Esophagus squamous epithelium (tissue), 5 donors: ENCODE measurements around the gene WNK2. TPM values are rescaled to one million over a fixed set of nuclear protein-coding genes. Genes with fewer than 3 reads are reported as not detected.

Experiments used
- DNase-seq: peaks from one replicate; lab custom pipeline; 2025; lab: John Stamatoyannopoulos, UW
- H3K27ac ChIP-seq, 4 donors: fragments of 200-600 bp; sonication (generic); one replicate each; pipeline ENCODE4 v1.5.1; 2016 to 2019; ENCODE audit warnings: mild to moderate bottlenecking in 1 of 4
- H3K27me3 ChIP-seq, 4 donors: fragments of 200-600 bp; sonication (generic); 1 replicate in 3 of 4; 2 replicates in 1 of 4; pipeline versions ENCODE4 v1.5.1 to v1.6.0; 2017 to 2021; ENCODE audit warnings: antibody characterized with exemption in 1 of 4
- H3K36me3 ChIP-seq, 3 donors: fragments of 200-600 bp; sonication (generic); one replicate each; pipeline ENCODE4 v1.5.1; 2016 to 2019
- H3K4me1 ChIP-seq, 3 donors: fragments of 200-600 bp; sonication (generic); one replicate each; pipeline ENCODE4 v1.5.1; 2017 to 2019
- H3K4me3 ChIP-seq, 4 donors: fragments of 200-600 bp; sonication (generic); 1 replicate in 3 of 4; 2 replicates in 1 of 4; pipeline ENCODE4 v1.5.1; 2016 to 2019; ENCODE audit warnings: mild to moderate bottlenecking in 2 of 4, moderate library complexity in 1 of 4
- H3K9me3 ChIP-seq, 3 donors: fragments of 200-600 bp; sonication (generic); one replicate each; pipeline ENCODE4 v1.5.1; 2016 to 2019
- POLR2A ChIP-seq, 4 donors: fragments of 450-650 bp; IDR thresholded peaks; one replicate each; pipeline ENCODE4 v1.6.1; 2017; ENCODE audit warnings: antibody characterized with exemption in 4 of 4, mild to moderate bottlenecking in 4 of 4, moderate library complexity in 3 of 4
- WGBS, 2 donors: methylation state at CpG; one replicate each; pipeline ENCODE4 v1.1.5; 2018; 5-methylcytosine and 5-hydroxymethylcytosine counted together
- intact Hi-C: fragments of 100-400 bp; cut with DNase I; formaldehyde crosslinking; loops from one replicate; pipeline ENCODE4 v1.15.0; 2022
- total RNA-seq, 4 donors: library from RNA; depleted of rRNA; stranded (reverse); fragments of >200 nt; gene quantifications; one replicate each; pipeline ENCODE4 v1.1.0, GENCODE V29; 2016
- TF ChIP-seq, protein P1 (sequence below), 6 experiments: fragments of 450-650 bp in 4 of 6; fragments of 200-600 bp in 2 of 6; sonication (generic) in 2 of 6; IDR thresholded peaks; one replicate each; pipeline ENCODE4 v1.5.1; 2016 to 2019; ENCODE audit warnings: antibody characterized with exemption in 6 of 6, mild to moderate bottlenecking in 4 of 6, moderate library complexity in 4 of 6
- donor health status: DM: yes; HTN: yes; CAD: no.

WNK2 gene
- total RNA-seq, 4 donors from 2014 or later: 0.40 to 8.8 (median 5.2) TPM

DNA sequence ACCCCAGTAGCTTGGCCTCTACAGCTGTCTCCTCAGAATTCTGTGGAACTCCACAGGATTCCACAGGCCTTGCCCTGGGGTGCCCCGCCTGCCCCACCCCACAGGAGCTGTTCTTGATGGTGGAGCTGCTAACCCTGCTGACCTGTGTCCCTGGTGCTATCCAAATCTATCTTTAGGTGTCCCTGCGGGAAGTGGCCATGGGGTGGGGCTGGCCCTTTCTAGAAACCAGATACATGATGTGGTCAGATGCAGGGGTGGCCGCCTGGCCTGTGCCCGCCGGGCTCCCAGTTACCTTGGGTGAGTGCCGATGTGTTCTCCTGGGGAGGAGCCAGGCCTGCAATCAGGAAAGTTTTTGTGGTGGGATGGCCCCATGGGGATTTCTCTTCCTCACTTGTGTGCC is 34.2 kb downstream of the WNK2 start:
- 100% methylated on average over 1 to 3 of the region's 6 CpGs for WGBS, 2 donors
- Histone ChIP-seq H3K4me1 (peaks cover 0 to 3% (median under 1%) of the 10 kb centered on the region in 3 donors), H3K9me3 (no peaks in the 10 kb centered on the region), H3K36me3 (no peaks in the 10 kb centered on the region), H3K27me3 (no peaks in the 10 kb centered on the region), H3K27ac (no peak overlapping the region), H3K4me3 (no peak overlapping the region)
- DNase-seq: no peak
- TF ChIP-seq, protein P1, sequence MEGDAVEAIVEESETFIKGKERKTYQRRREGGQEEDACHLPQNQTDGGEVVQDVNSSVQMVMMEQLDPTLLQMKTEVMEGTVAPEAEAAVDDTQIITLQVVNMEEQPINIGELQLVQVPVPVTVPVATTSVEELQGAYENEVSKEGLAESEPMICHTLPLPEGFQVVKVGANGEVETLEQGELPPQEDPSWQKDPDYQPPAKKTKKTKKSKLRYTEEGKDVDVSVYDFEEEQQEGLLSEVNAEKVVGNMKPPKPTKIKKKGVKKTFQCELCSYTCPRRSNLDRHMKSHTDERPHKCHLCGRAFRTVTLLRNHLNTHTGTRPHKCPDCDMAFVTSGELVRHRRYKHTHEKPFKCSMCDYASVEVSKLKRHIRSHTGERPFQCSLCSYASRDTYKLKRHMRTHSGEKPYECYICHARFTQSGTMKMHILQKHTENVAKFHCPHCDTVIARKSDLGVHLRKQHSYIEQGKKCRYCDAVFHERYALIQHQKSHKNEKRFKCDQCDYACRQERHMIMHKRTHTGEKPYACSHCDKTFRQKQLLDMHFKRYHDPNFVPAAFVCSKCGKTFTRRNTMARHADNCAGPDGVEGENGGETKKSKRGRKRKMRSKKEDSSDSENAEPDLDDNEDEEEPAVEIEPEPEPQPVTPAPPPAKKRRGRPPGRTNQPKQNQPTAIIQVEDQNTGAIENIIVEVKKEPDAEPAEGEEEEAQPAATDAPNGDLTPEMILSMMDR (IDR thresholded peaks at IDR 0.05): no peak
- TF ChIP-seq POLR2A (IDR thresholded peaks at IDR 0.05): no peak
- intact Hi-C loops: no loop called here

DNA sequence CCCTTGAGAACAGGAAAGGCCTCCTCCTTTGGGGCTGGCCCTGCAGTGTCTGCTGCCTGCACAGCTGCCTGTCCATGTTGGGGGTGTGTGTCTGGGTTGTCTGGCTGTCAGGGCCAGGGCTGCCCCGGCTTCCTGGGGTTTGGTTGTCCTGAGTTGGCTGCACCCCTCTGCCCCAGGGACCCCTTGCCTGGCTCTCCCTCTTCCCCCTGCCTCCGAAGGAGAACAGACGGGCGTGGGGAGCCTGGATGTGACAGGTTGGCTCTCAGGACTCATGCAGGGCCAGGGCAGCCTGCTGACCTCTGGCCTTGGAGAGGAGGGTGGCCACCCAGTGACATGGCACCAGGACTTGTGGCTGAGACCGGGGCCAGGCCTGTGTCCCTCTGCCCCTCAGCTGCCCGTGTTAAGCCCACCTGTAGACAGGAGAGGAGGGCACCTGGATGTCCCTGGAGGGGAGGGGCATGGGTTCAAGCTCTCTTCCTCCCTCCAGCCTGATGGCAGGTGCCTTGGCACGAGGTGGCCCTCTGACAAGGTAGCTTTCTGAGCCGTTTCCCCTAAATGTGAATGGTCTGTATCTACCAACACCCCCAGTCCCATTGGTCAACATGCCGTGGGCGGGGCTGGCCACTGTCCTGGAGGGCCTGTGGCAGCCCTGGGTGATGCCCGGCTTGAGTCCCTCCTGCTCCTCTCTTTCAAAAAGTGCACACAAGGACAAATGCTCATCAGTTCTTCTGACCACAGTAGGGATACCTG is 34.9 kb downstream of the WNK2 start:
- no peak overlapping the region for H3K27ac ChIP-seq
- H3K4me1 ChIP-seq: peaks cover 0 to 10% (median 8%) of the 10 kb centered on the region in 3 donors
- TF ChIP-seq, protein P1 (IDR thresholded peaks at IDR 0.05): no peak
- TF ChIP-seq POLR2A (IDR thresholded peaks at IDR 0.05): no peak
- no peak overlapping the region for H3K4me3 ChIP-seq
- no peaks in the 10 kb centered on the region for H3K9me3 ChIP-seq
- no peaks in the 10 kb centered on the region for H3K27me3 ChIP-seq
- intact Hi-C loops: no loop called here
- no peaks in the 10 kb centered on the region for H3K36me3 ChIP-seq
- 79 to 100% methylated on average over 1 to 2 of the region's 11 CpGs for WGBS, 2 donors
- DNase-seq: no peak

DNA sequence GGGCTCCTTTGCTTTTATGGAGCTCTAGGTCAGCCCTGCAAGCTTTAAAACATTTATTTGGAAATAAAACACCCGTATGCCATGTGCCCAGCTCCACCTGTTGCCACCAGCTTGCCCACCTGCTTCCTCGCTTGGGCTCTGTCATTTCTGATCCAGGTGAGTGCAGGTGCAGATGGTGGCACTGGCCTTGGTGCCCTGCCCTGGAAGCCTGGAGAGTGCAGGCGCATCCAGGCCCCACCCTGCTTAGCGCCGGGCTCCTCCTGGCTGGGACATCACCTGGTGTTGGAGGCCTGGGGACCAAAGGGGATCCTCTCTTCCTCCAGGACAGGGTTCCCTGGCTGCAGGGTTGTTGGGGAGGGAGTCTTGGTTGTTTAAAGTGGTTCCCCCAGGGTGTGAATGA is 35.8 kb downstream of the WNK2 start:
- Histone ChIP-seq H3K36me3 (no peaks in the 10 kb centered on the region), H3K27ac (no peak overlapping the region), H3K9me3 (no peaks in the 10 kb centered on the region), H3K4me1 (peaks cover under 1 to 18% (median 13%) of the 10 kb centered on the region in 3 donors), H3K4me3 (no peak overlapping the region), H3K27me3 (no peaks in the 10 kb centered on the region)
- no peak for DNase-seq
- 93% methylated on average over 2 of the region's 5 CpGs; no CpG with 5 or more reads in 1 of the 2 donors for WGBS, 2 donors
- TF ChIP-seq POLR2A (IDR thresholded peaks at IDR 0.05): no peak
- TF ChIP-seq, protein P1 (IDR thresholded peaks at IDR 0.05): no peak
- intact Hi-C loops: no loop called here

DNA sequence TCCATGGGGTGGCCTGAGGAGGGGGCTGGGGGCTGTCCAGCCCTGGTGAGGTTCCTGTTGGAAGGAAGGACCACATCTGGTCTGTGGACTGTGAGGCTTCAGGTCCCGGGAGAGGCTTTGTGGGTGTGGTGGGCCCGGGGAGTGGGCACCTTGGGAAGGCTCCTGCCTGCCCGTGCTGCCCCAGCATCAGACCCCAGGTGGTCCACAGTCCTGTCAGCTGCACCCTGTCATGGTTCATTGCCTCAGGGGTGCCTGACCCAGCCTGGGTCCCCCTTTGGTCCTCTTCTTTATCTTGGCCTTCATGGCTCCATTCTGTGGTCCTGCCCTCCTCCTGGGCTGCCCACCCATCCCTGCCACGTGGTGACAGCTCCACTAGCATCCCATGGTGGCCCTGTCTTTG is 36.7 kb downstream of the WNK2 start:
- Histone ChIP-seq H3K9me3 (no peaks in the 10 kb centered on the region), H3K27me3 (no peaks in the 10 kb centered on the region), H3K4me3 (no peak overlapping the region), H3K27ac (no peak overlapping the region), H3K36me3 (no peaks in the 10 kb centered on the region), H3K4me1 (peaks cover 7 to 27% (median 13%) of the 10 kb centered on the region in 3 donors)
- no peak for DNase-seq
- TF ChIP-seq POLR2A (IDR thresholded peaks at IDR 0.05): no peak
- TF ChIP-seq, protein P1 (IDR thresholded peaks at IDR 0.05): no peak
- intact Hi-C loops: no loop called here
- WGBS, 2 donors: 40 to 80% methylated on average over 1 to 2 of the region's 4 CpGs

DNA sequence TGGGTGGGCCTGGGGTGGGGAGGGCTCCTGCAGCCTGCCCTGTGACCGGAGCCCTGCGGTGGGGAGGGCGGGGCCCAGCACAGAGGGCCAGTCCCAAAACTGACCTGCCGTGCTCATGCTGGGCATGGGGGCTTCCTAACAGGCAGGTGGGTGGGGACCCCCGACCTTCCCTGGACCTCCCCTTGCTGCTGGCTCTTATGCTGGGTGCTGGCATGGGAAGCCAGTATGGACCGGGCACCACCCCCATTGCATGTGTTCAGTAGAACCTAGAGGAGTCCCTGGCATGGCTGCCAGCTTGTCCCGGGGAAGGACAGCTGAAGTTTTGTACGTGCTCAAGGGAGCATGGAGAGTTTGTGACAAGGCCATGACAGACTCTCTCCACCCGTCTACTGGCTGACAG is 37.1 kb downstream of the WNK2 start:
- WGBS, 2 donors: no CpG with 5 or more reads among the region's 9 CpGs
- Histone ChIP-seq H3K27ac (no peak overlapping the region), H3K4me3 (no peak overlapping the region), H3K36me3 (no peaks in the 10 kb centered on the region), H3K27me3 (no peaks in the 10 kb centered on the region), H3K4me1 (peaks cover 7 to 28% (median 13%) of the 10 kb centered on the region in 3 donors), H3K9me3 (no peaks in the 10 kb centered on the region)
- intact Hi-C loops: no loop called here
- TF ChIP-seq POLR2A (IDR thresholded peaks at IDR 0.05): no peak
- TF ChIP-seq, protein P1 (IDR thresholded peaks at IDR 0.05): no peak
- DNase-seq: no peak
